ENCODE measurements around the gene ZNF814.
"Not testable (repeated sequence)": the region's sequence is repeated elsewhere in the genome, so short reads cannot be mapped to it uniquely, and the experiment has no call there.

Gene ZNF814

GRCh38 chr19:57830071-57830602, 58.7 kb downstream of the ZNF814 start, which contains the start of gene ZNF587B (continued):
- TF ChIP-seq ZBTB49 (tag by site-specific recombination; IDR thresholded peaks at IDR 0.05; ENCODE audit: low read depth) (no peak), ZBTB10 (tag by site-specific recombination; IDR thresholded peaks at IDR 0.05) (no peak), ZNF585B (tag by site-specific recombination; IDR thresholded peaks at IDR 0.05) (no peak), ZFP37 (tag by site-specific recombination; IDR thresholded peaks at IDR 0.05) (no peak), FEZF1 (tag by site-specific recombination; IDR thresholded peaks at IDR 0.05) (no peak)

- Histone ChIP-seq H3K9me3 (ENCODE audit: control insufficient read depth, insufficient read depth, low read depth, low read length) (no peaks in the 10 kb centered on the region), H3K27ac (ENCODE audit: extremely low read depth, low read depth, low read length) (no peak overlapping the region), H3K4me3 (ENCODE audit: low read depth, low read length) (no peak overlapping the region), H3K4me1 (ENCODE audit: control insufficient read depth, insufficient read depth, low read length) (no peaks in the 10 kb centered on the region), H3K36me3 (ENCODE audit: control insufficient read depth in 2 of 2, insufficient read depth in 1 of 2, low read length in 2 of 2) (peaks cover 20 to 32% of the 10 kb centered on the region in 2 experiments; a peak in 2 of 3 replicates)
- ChIA-PET CTCF (no interaction called here), POLR2A (interaction anchor here (0.6 kb wide), 1 partner anchor 18 kb away, joined by 5 read pairs; no protein-coding TSS in a partner anchor)
- TF ChIP-seq ZNF239 (tag by site-specific recombination; IDR thresholded peaks at IDR 0.05) (no peak), ZNF670 (tag by site-specific recombination; IDR thresholded peaks at IDR 0.05; ENCODE audit: low read depth) (no peak), ZNF830 (tag by site-specific recombination; IDR thresholded peaks at IDR 0.05; ENCODE audit: low read depth) (no peak), GLIS2 (tag by site-specific recombination; IDR thresholded peaks at IDR 0.05) (no peak)
Observed at GRCh38 chr19:57829316-57829715, 59.5 kb downstream of the ZNF814 start.

GRCh38 chr19:57825511-57825910, 63.3 kb downstream of the ZNF814 start:
- Histone ChIP-seq H3K36me3 (ENCODE audit: control insufficient read depth in 2 of 2, insufficient read depth in 1 of 2, low read length in 2 of 2) (peaks cover 28 to 42% of the 10 kb centered on the region in 2 experiments; a peak in 2 of 3 replicates), H3K4me3 (ENCODE audit: low read depth, low read length) (no peak overlapping the region), H3K4me1 (ENCODE audit: control insufficient read depth, insufficient read depth, low read length) (peaks cover 2% of the 10 kb centered on the region; the same call in 1 of the 2 replicates), H3K27ac (ENCODE audit: extremely low read depth, low read depth, low read length) (no peak overlapping the region), H3K9me3 (ENCODE audit: control insufficient read depth, insufficient read depth, low read depth, low read length) (no peaks in the 10 kb centered on the region)
- ChIA-PET CTCF (interaction anchor here (0.6 to 1.1 kb wide), 2 partner anchors 78 to 390 kb away, joined by 3 to 5 read pairs; no protein-coding TSS in a partner anchor), POLR2A (no interaction called here)
- no peak for TF ChIP-seq ZNF549 (tag by site-specific recombination; IDR thresholded peaks at IDR 0.05)
- TF ChIP-seq ZNF48 (tag by site-specific recombination; IDR thresholded peaks at IDR 0.05): no peak
- no peak for TF ChIP-seq ZNF184 (tag by site-specific recombination; IDR thresholded peaks at IDR 0.05)
- TF ChIP-seq ZNF670 (tag by site-specific recombination; IDR thresholded peaks at IDR 0.05; ENCODE audit: low read depth): no peak
- TF ChIP-seq ZNF16 (tag by site-specific recombination; IDR thresholded peaks at IDR 0.05; ENCODE audit: low read depth): no peak
- TF ChIP-seq SETDB1 (IDR thresholded peaks at IDR 0.05; ENCODE audit: insufficient read length, low read length): no peak
- TF ChIP-seq ZBTB48 (tag by site-specific recombination; IDR thresholded peaks at IDR 0.05): no peak
- TF ChIP-seq ZNF830 (tag by site-specific recombination; IDR thresholded peaks at IDR 0.05; ENCODE audit: low read depth): no peak
- no peak for TF ChIP-seq ZNF157 (tag by site-specific recombination; IDR thresholded peaks at IDR 0.05)
- TF ChIP-seq MYNN (tag by site-specific recombination; IDR thresholded peaks at IDR 0.05; ENCODE audit: borderline replicate concordance): no peak
- TF ChIP-seq ZNF548 (tag by site-specific recombination; IDR thresholded peaks at IDR 0.05): no peak
- no peak for TF ChIP-seq ZNF416 (tag by site-specific recombination; IDR thresholded peaks at IDR 0.05)
- TF ChIP-seq OSR2 (tag by site-specific recombination; IDR thresholded peaks at IDR 0.05): no peak
- TF ChIP-seq SP2 (tag by site-specific recombination; IDR thresholded peaks at IDR 0.05): no peak
- TF ChIP-seq ZNF513 (tag by site-specific recombination; IDR thresholded peaks at IDR 0.05): no peak
- TF ChIP-seq ZNF155 (tag by site-specific recombination; IDR thresholded peaks at IDR 0.05): no peak

GRCh38 chr19:57823608-57824007, 65.2 kb downstream of the ZNF814 start:
- peaks cover 25 to 36% of the 10 kb centered on the region in 2 experiments; a peak in 2 of 3 replicates for H3K36me3 ChIP-seq (ENCODE audit: control insufficient read depth in 2 of 2, insufficient read depth in 1 of 2, low read length in 2 of 2)
- H3K4me3 ChIP-seq (ENCODE audit: low read depth, low read length); POLR2A ChIA-PET; H3K27ac ChIP-seq (ENCODE audit: extremely low read depth, low read depth, low read length); CTCF ChIA-PET; H3K4me1 ChIP-seq (ENCODE audit: control insufficient read depth, insufficient read depth, low read length); H3K9me3 ChIP-seq (ENCODE audit: control insufficient read depth, insufficient read depth, low read depth, low read length): not testable (repeated sequence)

All from HEK293 (cell line).